Stromal cell of bone marrow (primary cell): ENCODE measurements around the gene TIMM17A.

Experiments used
- DNase-seq: peaks from one replicate; pipeline ENCODE4 v3.0.0-alpha.2; 2012; ENCODE audit warnings: low read depth

TIMM17A gene

DNA sequence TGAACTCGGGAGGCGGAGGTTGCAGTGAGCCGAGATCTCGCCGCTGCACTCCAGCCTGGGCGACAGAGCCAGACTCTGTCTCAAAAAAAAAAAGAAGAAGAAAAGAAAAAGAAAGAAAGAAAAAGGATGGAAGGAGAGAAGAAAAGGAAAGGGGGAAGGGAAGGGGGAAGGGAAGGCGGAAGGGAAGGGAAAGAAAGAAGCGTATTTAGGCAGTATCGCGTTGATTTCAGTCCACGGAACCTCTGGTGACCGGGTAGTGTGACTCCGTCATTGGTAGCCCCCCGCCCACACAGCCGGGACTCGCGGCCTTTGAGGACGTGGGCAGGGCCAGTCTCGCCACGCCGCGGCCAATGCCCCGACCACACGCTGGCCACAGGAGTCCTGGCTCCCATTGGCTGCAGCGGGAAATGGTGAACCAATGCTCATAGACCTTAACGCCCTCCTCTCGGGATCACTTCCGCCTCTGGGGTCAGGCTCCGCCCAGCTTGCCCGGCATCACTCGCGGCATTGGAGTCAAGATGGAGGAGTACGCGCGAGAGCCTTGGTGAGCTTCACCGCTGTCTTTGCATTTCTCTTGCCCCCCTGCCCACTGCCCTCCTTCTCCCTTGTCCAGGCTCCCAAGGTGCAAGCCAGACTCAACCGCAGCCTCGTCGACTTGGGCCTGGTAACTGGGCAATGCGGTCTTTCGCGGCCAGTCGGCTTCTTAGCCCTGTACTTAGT is at the start of gene TIMM17A:
Gene TIMM17A (plus strand): TSS at position 495 of the 720 bp plus-strand sequence. CDS start 24 bp downstream, at position 519.
- peak; percentile 99 for DNase-seq

DNA sequence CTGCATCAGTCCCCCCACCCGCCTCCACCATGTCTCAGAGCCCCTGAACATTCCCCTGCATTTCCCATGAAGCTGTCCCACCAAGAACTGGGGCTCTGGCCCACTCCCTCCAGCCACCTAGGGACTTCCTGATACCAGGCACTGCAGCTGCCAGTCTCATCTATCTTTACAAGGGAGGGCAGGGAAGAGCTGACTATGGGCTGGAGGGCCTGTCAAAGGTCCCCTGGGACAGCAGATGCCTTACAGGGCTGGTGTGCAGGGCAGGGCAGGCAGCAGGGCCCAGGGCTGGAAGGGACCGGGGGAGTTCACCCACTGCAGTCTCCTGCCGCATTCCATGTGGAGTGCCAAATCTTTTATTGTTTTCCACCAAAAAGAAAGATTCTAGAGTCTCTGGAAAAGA is 49.0 kb upstream of the TIMM17A start:
- DNase-seq = no peak

DNA sequence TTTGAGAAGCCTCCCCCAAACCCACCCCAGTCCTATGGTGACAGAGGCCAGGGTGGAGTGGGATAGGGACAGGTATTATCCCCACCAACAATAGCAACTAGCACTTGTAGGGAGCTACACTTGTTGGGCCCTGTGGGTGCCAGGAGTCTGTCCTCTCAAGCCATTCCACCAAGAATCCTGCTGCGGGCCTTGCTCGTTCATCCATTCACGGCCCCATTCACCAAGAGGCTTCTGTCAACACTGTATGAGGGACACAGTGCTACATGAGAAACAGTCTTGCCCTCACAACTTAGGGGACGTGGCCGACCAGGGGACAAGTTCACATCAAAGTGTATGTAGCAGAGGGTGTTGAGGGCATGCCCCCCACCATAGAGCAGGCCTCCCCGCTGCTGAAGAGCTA is 47.7 kb upstream of the TIMM17A start:
- DNase-seq = no peak

DNA sequence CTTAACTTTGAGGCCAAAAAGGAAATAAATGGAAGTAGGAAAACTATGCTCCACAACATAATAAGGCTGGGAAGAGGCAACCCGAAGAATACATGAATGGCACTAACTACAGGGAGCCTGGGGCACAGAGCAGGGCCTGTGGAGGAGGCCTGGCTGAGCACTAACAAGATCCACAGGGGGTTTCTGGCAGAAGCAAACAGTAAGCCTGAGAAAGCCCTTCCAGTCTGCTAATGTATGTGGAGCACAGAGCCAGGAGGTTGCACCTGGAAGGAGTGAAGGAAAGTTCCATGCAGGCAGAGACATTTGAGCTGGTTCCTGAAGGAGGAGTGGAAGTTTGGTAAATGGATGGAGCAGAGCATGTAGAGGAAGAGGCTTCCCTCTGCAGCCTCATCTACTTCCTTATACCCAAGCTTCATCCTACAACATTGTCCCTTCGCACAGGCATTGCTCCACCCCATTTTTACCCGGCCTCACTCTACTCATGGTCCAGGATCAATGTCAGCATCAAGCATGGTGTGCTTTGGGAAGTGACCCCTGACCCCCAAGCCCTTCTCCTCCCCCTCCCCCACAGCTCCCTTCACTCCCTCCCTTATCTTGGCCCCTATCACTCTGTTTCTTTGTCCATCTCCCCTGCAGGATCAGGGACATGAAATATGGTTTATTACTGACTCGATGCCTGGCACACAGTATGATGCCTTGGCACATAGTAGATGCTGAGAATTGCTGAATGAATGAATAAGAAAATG is 43.3 kb upstream of the TIMM17A start:
- no peak for DNase-seq

DNA sequence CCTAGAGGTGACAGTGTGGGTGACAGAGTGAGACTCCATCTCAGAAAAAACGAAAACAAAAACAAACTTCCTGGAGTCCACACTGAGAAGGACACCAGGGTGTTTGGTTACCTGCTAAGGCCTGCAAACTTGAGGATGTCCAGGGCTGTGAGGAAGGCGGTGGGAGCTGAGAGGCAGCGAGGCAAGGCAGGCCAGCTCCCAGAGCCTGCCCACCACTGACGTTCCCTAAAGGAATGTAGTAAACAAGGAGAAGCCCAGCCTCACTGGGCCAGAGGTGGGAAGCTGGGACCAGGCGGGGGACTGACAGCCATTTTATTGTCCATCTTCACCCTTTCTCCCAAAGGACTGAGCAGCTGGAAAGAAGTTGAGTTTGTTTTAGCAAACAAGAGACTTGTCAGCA is 42.5 kb upstream of the TIMM17A start:
- DNase-seq = no peak

DNA sequence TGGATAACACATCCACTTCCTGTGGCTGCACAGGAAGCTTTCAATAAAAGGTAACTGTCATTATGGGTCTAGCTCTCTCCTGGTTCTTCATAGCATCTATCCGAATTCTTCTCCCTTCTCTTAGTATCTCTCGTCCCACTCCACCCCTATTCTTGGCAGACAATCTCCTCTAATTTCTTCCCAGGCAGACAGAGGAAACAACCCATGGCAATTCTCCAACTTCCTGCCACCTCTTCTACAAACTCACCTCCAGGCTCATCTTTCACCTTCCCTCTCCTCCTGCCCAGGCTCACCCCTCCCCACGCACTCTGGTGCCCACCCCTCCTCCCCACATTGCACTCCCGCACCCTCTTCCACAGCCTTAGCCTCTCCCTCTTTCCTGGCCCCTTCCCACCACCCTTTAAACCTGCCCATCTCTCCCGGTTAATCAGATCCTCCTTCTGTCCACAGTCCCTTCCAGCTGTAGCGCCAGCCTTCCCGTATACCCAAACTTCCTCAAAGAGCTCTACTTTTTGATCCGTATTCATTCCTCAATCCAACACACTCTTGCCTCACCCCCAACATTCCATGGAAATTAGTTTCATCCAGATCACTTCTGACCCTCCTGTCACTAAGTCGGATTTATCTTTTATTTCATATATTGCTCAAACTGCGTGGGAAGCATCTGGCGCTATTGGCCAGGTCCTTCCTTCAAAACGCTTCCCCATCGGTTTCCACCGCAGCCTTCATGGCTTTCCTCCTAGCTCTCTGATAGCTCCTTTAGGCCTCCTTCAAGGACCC is 40.7 kb upstream of the TIMM17A start:
- no peak for DNase-seq

DNA sequence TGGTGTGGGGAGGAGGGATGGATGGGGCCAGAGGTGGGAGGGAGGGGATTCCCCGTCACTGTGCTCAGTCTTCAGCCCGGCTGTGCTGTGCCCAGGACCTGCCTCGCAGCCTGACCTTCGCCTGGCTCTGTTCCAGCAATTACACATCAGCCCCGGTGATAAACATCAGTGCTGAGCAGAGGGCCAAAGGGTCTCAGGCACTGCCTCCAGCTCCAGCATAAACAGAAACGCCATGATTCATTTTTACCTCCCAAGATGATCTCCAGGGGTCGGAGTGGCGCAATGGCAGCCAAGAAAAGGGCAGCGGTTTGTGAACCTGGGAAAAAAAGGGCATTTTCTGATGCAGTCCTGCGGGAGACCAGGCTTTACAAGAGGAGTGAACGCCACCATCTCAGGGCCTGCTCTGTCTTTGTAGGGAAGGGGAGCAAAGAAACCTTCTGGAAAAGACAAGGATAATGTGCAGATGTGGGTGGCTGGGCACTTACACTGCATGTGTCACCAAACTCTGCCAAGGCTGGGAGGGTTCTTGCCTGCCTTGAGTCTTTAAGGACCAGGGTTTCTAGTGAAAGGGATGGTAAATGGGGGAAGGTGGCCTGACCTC is 38.6 kb upstream of the TIMM17A start:
- DNase-seq = peak; percentile 88

DNA sequence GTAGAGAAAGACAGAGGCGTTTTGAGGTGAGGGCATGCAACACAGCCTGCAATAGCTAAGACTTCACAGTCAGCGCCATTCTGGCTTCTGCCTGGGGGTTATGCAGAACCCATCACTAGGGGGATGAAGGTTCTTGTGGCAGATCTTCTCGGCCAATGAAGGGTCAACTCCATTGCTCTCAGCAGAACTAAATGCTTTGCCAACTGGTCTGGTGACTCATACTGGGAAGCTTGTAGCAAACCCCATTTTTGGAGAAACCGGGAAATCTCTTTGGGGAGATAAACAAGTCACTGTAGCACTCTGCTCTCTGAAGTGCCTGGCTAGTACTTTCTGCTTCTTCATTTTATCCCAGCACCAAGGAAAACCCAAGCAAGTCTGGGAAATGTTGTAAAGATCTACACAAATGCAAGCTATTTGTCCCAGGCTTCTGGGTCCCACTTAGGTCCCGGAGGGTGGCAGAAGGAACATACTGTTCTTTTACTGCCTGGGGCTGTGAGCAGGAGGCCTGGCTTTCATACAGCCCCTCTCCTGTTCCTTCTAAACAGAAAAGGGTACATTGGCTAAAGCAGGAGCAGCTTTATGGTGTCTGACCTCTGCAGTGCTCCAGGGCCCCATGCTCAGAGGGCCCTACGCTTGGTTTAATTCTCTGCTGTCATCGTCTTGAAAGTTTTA is 37.8 kb upstream of the TIMM17A start:
- peak; percentile 93 for DNase-seq

DNA sequence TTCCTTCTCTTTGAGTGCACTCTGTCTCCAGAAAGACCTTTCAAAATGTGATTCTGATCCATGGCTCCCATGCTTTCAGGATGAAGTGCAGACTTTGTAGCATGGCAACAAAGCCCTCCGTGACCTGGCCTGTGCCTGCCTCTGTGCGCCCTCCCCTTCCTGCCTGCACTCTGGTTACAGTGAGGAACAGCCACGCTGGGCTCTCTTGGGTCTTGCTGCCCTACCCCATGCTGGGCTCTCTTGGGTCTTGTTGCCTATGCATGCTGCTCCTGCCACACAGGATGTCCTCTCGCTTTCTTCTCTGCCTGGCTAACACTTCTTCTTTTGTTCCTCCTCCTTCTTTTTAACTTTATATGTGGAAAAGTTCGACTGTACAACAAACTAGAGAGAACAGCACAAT is 37.0 kb upstream of the TIMM17A start:
- no peak for DNase-seq

DNA sequence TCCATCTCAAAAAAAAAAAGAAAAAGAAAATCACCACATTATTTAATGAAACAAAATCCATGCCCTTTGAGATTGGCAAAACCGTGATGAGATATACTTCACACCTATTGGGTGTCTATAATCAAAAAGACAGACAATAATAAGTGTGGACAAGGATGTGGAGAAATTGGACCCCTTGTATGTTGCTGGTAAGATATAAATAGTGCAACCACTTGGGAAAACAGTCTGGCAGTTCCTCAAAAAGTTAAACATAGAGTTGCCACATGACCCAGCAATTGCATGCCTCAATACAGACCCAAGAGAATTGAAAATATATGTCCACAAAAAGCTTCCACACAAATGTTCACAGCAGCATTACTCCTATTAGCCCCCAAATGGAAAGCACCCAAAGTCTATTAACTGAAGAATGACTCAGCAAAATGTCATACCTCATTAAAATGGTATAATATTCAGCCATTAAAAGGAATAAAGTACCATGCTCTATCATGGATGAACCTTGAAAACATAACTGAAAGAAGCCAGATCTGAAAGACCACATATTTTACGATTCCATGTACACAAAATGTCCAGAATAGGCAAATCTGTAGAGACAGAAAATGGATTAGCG is 33.2 kb upstream of the TIMM17A start:
- DNase-seq = no peak

DNA sequence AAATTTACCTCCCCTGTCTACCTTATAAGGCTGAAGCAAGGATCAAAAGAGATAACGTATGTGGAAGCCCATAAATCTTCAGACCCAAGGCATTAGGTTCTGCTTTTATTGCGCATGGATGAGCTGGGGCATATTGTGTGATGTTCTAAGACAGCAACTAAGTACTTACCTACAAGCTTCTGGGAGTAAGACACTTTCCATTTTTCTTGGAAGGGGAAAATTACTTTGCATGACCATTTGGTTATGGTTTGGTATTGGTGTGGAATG is 30.1 kb upstream of the TIMM17A start:
- DNase-seq = no peak

DNA sequence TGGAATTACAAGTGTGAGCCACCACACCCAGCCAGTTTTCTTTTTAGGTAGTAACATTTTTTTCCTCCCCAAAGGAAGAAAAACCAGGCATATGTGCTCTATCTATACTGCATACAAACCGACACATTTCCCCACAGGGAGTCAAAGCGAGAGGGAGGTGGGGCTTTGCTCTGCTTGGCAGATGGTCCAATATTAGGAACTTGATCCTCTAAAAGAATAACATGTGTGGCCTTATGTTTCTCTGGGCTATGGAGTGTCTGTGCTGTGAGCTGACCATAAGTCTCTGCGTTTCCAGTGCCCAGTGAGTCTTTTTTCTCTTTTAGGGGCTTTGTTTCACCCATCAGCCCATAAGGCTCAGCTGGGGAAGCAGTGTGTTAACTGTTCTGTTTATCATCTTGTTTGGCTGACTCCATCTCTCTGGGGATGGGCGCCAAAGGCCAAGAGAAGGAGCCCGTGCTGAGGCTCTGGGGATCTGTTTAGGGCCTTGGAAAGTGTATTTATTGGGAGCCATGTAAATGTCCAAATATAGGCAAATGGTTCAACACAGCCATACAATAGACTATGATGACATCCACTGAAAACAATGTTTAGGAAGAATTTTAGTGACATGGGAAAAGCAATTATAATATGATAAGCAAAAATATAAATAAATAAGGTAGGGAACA is 29.2 kb upstream of the TIMM17A start:
- DNase-seq = no peak

DNA sequence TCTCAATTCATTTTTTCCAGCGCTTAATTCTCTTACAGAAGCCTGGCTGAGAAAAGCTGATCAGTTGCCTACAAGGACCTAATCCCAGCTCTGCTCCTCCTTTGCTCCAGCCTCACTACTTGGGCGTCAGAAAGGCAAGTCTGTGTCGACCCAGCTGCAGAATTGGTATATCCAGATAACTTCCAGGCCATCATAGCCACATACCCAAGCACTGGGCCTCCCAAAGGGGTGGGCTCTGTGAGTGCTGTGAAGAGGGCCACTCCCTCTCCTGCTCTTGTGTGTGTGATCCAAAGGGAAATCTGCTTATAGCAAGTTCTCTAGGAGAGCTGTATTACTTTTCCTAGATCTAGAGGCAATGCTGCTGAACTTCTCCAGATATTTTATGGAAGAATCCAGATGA is 27.0 kb upstream of the TIMM17A start:
- DNase-seq = no peak

DNA sequence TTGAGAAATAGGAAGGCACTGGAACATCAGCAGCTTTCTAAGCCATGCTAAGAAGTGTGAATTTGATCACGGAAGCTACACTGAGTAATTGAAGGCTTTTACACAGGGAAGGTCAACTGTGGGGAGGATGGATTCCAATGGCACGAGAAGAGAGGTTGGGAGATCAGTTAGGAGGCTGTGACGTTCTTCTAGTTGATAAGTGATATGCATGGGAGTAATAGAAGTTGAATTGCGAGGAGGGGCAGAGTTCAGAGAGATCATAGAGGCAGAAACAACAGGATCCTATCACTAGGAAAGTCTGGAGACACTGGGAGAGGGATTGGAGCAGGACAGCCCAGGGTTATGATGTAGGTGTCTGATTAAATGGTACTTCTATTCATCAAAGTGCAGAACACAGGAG is 25.2 kb upstream of the TIMM17A start:
- no peak for DNase-seq

DNA sequence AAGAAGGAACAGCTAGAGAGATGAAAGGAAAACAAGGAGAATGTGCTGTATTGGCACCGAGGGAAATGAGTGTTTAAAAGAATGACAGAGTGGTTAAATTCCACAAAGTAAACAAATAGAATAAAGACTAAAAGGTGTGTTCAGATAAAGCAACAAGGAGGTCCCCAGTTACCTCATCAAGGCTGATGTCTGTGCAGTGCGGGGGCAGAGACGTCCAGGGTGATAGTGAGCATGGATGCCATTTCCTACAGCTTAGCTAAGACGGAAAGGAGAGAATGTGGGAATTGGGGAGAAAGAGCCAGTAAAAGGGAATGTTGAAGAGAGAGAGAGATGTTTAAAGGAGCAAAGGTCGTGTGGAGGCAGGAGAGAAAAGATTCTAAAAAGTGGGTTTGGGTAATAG is 24.5 kb upstream of the TIMM17A start:
- DNase-seq = no peak

DNA sequence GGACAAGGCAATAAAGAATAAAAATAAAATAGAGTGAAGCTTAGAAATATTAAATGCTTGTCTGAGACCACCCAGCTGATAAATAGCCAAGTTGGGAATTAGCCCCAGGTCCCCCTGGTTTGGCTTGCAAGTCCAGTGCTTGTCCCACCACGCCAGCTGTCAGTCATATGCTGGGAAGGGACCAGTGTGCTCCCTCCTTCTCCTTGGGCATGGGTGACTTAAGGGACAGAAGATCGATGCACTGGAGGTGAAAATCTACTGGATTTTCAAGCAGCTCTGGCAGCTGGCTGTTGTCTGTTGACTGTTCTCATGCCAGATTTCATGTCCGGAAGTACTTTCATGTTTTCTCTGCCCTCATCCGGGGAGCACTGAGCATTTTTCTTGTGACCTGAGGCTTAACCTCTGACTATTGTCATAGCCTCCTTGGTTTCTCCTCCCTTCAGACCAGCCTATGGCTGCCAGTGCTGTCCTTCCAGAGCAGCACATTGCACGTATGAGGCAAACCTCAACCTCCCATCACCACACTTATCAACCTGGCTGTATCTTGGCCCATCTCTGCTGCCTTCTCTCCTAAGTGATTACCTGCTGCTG is 21.4 kb upstream of the TIMM17A start:
- no peak for DNase-seq

DNA sequence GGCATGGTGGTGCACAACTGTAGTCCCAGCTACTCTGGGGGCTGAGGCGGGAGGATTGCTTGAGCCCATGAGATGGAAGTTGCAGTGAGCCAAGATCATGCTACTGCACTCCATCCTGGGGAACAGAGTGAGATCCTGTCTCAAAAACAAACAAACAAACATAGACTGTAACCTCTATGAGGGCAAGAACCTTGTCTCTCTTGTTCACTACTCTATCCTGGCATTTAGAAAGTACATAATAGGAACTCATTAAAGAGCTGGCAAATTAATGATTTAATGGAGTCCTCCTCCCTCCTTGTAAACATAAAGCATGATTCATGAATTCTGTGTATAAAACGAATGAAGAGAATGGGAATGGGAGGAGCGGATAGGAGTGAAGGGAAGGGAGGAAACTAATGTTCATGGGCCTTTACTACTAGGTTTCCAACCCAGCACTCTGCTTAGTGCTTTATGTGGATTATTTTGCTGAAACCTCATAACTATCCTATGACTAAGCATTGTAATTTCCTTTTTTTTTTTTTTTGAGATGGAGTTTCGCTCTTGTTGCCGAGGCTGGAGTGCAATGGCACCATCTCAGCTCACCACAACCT is 17.6 kb upstream of the TIMM17A start:
- peak; percentile 56 for DNase-seq

DNA sequence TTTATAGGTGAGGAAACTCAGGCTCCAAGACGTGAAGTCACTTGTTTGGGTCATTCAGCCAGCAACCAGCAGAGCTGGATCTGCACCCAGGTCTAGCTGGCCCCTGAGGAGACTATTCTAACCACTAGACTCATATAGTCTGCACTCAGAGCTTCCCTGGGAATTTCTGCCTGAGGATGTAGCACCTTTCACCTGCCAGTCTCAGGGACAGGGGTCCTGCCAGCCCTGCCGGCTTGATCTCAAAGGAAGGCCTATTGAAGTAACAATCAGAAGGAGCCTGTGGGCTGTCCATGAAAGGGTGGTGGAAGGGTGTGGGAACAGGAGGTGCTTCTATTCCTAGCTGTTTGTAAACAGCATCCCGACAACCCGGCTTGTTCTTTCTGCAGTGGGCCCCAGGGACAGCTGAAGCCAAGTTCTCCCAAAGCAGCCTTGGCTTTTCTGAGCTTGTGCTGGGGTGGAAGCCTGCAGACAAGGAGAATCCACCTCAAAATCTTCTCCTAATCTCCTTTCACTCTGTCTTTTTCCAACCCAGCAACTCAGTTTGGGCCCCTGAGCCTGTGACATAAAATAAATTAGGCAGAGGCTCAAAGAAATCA is 16.8 kb upstream of the TIMM17A start:
- no peak for DNase-seq

DNA sequence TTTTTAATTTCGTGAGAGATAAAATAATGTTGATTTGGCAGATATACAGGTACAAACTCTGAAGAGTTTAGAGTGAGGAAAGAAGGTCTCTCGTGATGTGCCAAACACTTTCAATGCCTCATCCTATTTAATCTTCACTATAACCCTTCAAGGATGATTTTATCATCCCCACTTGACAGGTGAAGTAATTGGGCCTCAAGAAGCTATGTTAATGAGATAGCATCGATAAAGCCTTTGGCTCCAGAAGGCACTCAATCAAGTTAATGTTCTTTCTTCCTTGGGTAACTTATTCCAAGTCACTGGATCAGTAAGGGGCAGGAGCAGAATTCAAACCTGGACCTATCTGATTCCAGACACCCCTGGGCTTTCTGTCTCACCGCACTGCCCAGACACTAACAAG is 16.2 kb upstream of the TIMM17A start:
- no peak for DNase-seq

DNA sequence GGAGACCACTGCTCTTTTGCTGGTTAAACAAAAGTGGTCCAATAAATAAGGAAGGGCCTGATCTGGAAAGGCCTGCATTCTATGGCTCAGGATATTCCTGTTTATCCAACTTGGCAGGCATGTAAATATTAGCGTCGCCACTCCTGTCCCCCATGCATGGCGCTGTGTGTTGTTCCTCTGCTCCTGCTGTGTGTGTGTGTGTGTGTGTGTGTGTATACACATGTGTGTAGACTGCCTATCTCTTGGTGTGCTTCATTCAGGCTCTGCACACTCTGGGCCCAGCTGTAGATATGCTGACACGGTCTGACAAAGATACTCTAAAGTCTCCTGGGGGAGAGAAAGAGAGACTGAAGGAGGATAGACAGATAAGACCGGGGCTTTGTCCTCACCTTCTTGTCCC is 15.7 kb upstream of the TIMM17A start:
- DNase-seq = no peak
